Cardiac septum (tissue), 1 donor: ENCODE results near the gene ISCA2. TPM values are rescaled to one million over a fixed set of nuclear protein-coding genes. Genes with fewer than 3 reads are reported as not detected.

Source experiments
- DNase-seq: peaks from one replicate; pipeline ENCODE4 v3.0.0-alpha.2; 2020; ENCODE audit warnings: low spot score
- intact Hi-C: fragments of 100-400 bp; cut with DNase I; formaldehyde crosslinking; loops from one replicate; pipeline ENCODE4 v1.14.0; 2022
- total RNA-seq: library from RNA; stranded (reverse); fragmentation: NEBNext Ultra II Directional; extraction: Animal tissue kit (Norgen Biotek cat#: 25700); gene quantifications from one replicate; pipeline ENCODE4 v1.2.1, GENCODE V29; 2021
- donor health status: DM: no; HTN: no; CAD: no.

ISCA2 gene
- total RNA-seq, 1 donor from 2014 or later, result 40.5 TPM

DNA sequence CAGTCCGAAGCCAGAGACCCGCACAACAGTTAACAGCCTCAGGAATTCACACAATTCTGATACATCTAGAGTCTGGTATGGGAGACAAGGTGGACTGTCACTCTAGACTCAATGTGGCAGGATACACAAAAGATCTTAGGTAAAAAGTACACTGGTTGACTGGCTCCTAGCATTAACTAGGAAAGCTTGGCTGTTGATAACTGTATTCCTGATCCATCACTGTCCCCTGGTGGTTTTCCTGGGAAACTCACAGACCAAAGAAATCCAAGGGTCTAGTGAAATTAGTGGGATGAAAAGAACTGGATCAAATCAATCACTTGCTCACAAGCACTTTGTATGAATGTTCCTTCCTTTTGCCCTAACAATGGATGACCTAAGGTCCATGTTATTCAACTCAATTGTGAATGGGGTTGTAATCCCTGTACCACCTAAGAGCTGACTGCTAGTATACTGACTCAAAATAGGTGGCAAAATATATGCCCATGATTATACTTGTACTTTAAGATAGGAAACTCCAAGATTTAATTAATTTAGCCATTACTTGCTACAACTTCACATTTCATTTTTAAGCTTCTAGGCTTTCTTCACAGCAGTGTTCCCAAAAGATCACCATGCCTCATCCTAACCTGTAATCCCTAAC is 14.4 kb upstream of the ISCA2 start:
- no peak for DNase-seq
- intact Hi-C loops, result loop anchor here (2.0 kb wide), 1 partner anchor 116 kb away; no protein-coding TSS in a partner anchor

DNA sequence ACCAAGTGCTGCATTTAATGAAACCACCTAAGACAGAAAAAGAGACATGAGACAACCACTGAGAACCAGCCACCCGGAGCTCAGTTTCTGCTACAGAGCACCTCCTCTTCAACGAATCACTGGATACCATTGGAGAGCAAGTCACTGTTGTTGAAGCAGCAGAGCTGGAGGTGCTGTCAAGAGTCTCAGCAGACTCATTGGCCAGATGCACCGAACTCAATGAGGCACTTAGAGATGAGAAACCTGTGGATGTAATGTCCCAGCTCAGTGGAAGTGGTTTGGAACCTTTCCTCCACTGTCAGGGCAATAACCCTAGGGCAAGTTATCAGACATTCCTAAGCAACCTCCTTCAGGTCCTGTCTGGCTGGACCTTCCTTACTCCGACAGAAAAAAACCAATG is 13.5 kb upstream of the ISCA2 start:
- intact Hi-C loops, result no loop called here

DNA sequence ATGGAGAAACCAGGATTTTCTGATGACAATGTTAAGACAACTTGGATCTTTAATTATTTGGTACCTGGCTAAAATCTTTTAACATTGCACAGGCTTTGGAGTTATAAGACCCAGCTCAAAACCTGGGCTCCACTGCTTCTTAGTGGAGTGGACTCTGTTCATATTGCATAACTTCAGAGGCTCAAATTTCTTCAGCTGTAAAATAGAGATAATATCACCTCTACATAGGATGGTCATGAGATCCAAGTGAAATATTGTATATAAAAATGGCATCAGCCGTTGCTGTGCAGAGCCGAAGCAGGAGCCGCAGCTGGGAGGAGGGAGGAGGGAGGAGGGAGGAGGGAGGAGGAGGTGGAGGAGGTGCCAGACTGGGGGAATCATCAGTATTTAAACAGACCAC is 11.0 kb upstream of the ISCA2 start:
- DNase-seq, result no peak
- intact Hi-C loops, result no loop called here

More for the DNA sequence above, 13.5 kb upstream of the ISCA2 start:
- no peak for DNase-seq

DNA sequence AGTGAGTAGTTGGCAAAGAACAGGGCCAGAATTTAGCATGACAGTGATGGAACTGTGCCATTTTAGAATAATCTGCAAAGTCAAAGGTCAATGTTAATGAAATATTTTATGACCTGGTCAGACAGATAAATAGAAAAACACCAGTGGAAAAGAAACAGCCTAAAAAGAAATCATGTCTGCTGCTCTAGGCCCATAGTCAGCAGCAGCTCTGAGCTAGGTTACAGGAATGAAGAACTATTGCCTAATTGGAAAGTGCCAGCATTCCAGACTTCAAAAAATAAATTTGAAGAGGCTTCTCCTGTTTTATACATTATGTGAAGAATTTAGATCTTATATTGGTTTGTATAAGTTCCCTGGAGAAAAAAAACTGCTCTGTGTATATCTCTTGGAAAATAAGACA is 10.2 kb upstream of the ISCA2 start:
- intact Hi-C loops, result no loop called here
- no peak for DNase-seq

DNA sequence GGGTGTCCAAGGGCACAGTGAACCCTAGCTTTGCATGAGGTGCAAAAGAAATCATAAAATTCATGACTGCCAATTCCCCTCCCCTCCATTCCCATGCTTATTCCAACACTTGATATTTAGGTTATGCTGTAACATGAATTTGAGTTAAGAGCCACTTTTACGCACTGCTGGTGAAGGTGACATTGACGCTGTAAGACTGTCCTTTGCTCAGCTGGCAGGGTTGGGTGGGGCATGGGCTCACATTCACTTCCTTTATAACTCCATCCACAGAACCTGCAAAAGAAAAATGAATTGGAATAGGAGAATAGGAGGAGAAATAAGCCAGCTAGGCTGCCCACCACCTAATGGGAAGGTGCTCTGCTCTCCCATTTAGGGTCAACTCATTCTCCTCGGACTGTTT is 7.4 kb upstream of the ISCA2 start:
- intact Hi-C loops, result no loop called here
- DNase-seq, result no peak

- DNase-seq, result no peak
- intact Hi-C loops, result no loop called here
Measured at GRCh38 chr14:74488786-74489397, 4.7 kb upstream of the ISCA2 start.

- intact Hi-C loops, result no loop called here
- no peak for DNase-seq
Measured at GRCh38 chr14:74490486-74490885, 3.1 kb upstream of the ISCA2 start.

- DNase-seq, result no peak
- intact Hi-C loops, result no loop called here
Measured at GRCh38 chr14:74491956-74492775, 1.4 kb upstream of the ISCA2 start.

- intact Hi-C loops, result no loop called here
- DNase-seq, result no peak
Measured at GRCh38 chr14:74492776-74493342, 706 bp upstream of the ISCA2 start, which contains the start of gene NPC2. TSS of gene NPC2 (minus strand) at chr14:74493305. CDS start at chr14:74493274, 31 bp downstream.

- intact Hi-C loops, result no loop called here
- DNase-seq, result no peak
Measured at GRCh38 chr14:74495356-74495755, 1.8 kb downstream of the ISCA2 start.

DNA sequence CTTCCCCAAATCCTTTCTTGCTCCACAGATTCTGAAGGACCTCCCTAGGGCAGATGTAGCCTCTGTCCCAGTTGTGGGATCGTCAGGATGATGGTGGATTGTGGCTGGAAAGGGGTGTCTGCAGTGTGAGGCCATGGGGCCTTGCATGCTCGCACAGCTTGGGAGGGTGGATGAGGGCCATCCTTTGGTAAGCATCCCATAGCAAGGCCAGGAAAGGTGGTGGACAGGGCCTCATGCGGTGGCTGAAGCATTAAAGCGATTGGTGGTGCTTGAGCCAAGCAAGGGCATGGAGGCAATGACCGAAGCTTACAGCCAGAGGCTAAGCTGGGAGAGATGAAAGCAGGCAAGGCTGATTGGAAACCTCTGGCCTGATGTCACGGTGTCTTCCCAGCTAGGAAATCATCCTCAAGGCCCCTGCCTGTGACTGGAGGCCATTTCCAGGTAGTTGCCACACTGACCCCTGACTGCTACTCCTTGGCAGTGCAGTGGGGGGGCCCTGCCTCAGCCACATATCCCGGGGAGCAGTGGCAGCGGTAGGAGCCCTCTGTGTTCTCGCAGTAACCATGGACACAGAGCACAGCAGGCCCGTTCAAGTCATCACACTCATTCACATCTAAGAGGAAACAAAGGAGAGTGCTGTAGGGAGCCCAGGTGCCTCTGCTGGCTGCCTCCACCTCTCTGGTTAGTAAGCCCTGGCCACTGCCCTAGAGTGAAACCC is 7.0 kb downstream of the ISCA2 start:
- DNase-seq, result no peak
- intact Hi-C loops, result loop anchor here (5.0 kb wide), 1 partner anchor 112 kb away; the partner anchor contains the start of gene LTBP2

- DNase-seq, result no peak
- intact Hi-C loops, result loop anchor here (5.0 kb wide), 1 partner anchor 111 kb away; the partner anchor contains the start of gene LTBP2
Measured at GRCh38 chr14:74501135-74501614, 7.6 kb downstream of the ISCA2 start.

GRCh38 chr14:74501691-74502090 is 8.1 kb downstream of the ISCA2 start:
- DNase-seq, result no peak
- intact Hi-C loops, result loop anchor here (5.0 kb wide), 1 partner anchor 111 kb away; the partner anchor contains the start of gene LTBP2

- intact Hi-C loops, result loop anchor here (5.0 kb wide), 1 partner anchor 110 kb away; the partner anchor contains the start of gene LTBP2
Measured at GRCh38 chr14:74502236-74503019, 8.9 kb downstream of the ISCA2 start.

GRCh38 chr14:74503291-74503937 is 9.8 kb downstream of the ISCA2 start:
- DNase-seq, result peak; percentile 49
- intact Hi-C loops, result loop anchor here (5.0 kb wide), 1 partner anchor 109 kb away; the partner anchor contains the start of gene LTBP2

More at GRCh38 chr14:74502236-74503019, 8.9 kb downstream of the ISCA2 start:
- DNase-seq, result no peak

- intact Hi-C loops, result loop anchor here (5.0 kb wide), 1 partner anchor 108 kb away; the partner anchor contains the start of gene LTBP2
- DNase-seq, result peak; percentile 56
Measured at GRCh38 chr14:74503938-74504335, 10.4 kb downstream of the ISCA2 start.

GRCh38 chr14:74504412-74504811 is 10.8 kb downstream of the ISCA2 start:
- intact Hi-C loops, result loop anchor here (5.0 kb wide), 1 partner anchor 108 kb away; the partner anchor contains the start of gene LTBP2
- no peak for DNase-seq
